OCI-LY3 (cell line): ENCODE results near the gene RGS14.
"Not testable (repeated sequence)": the region's sequence is repeated elsewhere in the genome, so short reads cannot be mapped to it uniquely, and the experiment has no call there.

Experiments
- H2AFZ ChIP-seq: fragments of 200-600, 300-600 bp; shearing (Covaris generic); 2 replicates; pipeline ENCODE4 v1.6.0; 2014; ENCODE audit warnings: antibody characterized with exemption, low read depth, low read length
- H3K27ac ChIP-seq: fragments of 200-600, 300-600 bp; sonication (generic); 2 replicates; pipeline ENCODE4 v1.5.1; 2014; ENCODE audit warnings: mild to moderate bottlenecking, low read length, moderate library complexity, mixed read lengths
- H3K27me3 ChIP-seq: fragments of 200-600, 300-600 bp; sonication (generic); 2 replicates; pipeline ENCODE4 v1.6.1; 2014; ENCODE audit warnings: low read depth, low read length, mixed read lengths
- H3K36me3 ChIP-seq: fragments of 200-600, 300-600 bp; sonication (generic); replicated peaks from 2 replicates; pipeline ENCODE3; 2014; ENCODE audit warnings: low read depth, low read length, mixed read lengths
- H3K4me1 ChIP-seq: fragments of 300-600, 200-600 bp; sonication (generic); 2 replicates; pipeline ENCODE4 v1.6.1; 2014; ENCODE audit warnings: low read length, mixed read lengths
- H3K4me2 ChIP-seq: fragments of 200-600, 300-600 bp; sonication (generic); 2 replicates; pipeline ENCODE4 v1.6.1; 2014; ENCODE audit warnings: low read length, mixed read lengths
- H3K4me3 ChIP-seq: fragments of 300-600, 200-600 bp; sonication (generic); 2 replicates; pipeline ENCODE4 v1.5.1; 2014; ENCODE audit warnings: antibody characterized with exemption, mild to moderate bottlenecking, low read length, moderate library complexity
- H3K79me2 ChIP-seq: fragments of 300-600, 200-600 bp; shearing (Covaris generic); 2 replicates; pipeline ENCODE4 v1.6.1; 2014; ENCODE audit warnings: mild to moderate bottlenecking, low read length, mixed read lengths
- H3K9ac ChIP-seq: fragments of 300-600, 200-600 bp; shearing (Covaris generic); 2 replicates; pipeline ENCODE4 v1.6.0; 2014; ENCODE audit warnings: mild to moderate bottlenecking, low read length, moderate library complexity
- H3K9me3 ChIP-seq: fragments of 200-600, 300-600 bp; shearing (Covaris generic); 2 replicates; pipeline ENCODE4 v1.6.1; 2014; ENCODE audit warnings: low read length, mixed read lengths; ENCODE audit not compliant: insufficient read depth
- H4K20me1 ChIP-seq: fragments of 200-600, 300-600 bp; sonication (generic); 2 replicates; pipeline ENCODE4 v1.6.1; 2016; ENCODE audit warnings: low read length, mixed read lengths; ENCODE audit not compliant: insufficient read depth
- EZH2phosphoT487 ChIP-seq: fragments of 200-600 bp; shearing (Covaris generic); IDR thresholded peaks from 2 replicates; pipeline ENCODE4 v1.6.1; 2018; ENCODE audit warnings: antibody characterized with exemption, mixed run types, low read depth
- TF ChIP-seq, protein P1 (sequence below): fragments of 200-600, 300-600 bp; sonication (generic); IDR thresholded peaks from 2 replicates; pipeline ENCODE4 v1.5.1; 2014; ENCODE audit warnings: antibody characterized with exemption, low read length, low read depth

Gene RGS14

GRCh38 chr5:177372034-177372896 is 14.5 kb downstream of the RGS14 start:
- Histone ChIP-seq H2AFZ (no peak overlapping the region), H3K4me3 (no peak overlapping the region), H3K36me3 (peaks cover 6% of the 10 kb centered on the region), H4K20me1 (peaks cover 10% of the 10 kb centered on the region; the same call in 1 of the 2 replicates), H3K27me3 (no peaks in the 10 kb centered on the region), H3K4me1 (peaks cover 24% of the 10 kb centered on the region), H3K79me2 (no peaks in the 10 kb centered on the region), H3K27ac (no peak overlapping the region), H3K9ac (no peak overlapping the region), H3K4me2 (no peak overlapping the region), H3K9me3 (no peaks in the 10 kb centered on the region)
- TF ChIP-seq, protein P1, sequence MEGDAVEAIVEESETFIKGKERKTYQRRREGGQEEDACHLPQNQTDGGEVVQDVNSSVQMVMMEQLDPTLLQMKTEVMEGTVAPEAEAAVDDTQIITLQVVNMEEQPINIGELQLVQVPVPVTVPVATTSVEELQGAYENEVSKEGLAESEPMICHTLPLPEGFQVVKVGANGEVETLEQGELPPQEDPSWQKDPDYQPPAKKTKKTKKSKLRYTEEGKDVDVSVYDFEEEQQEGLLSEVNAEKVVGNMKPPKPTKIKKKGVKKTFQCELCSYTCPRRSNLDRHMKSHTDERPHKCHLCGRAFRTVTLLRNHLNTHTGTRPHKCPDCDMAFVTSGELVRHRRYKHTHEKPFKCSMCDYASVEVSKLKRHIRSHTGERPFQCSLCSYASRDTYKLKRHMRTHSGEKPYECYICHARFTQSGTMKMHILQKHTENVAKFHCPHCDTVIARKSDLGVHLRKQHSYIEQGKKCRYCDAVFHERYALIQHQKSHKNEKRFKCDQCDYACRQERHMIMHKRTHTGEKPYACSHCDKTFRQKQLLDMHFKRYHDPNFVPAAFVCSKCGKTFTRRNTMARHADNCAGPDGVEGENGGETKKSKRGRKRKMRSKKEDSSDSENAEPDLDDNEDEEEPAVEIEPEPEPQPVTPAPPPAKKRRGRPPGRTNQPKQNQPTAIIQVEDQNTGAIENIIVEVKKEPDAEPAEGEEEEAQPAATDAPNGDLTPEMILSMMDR: no peak
- TF ChIP-seq EZH2phosphoT487: no peak

- peaks cover 6% of the 10 kb centered on the region for H3K36me3 ChIP-seq
- no peaks in the 10 kb centered on the region for H3K9me3 ChIP-seq
- H3K27me3 ChIP-seq: no peaks in the 10 kb centered on the region
- no peak overlapping the region for H3K27ac ChIP-seq
- peaks cover 24% of the 10 kb centered on the region for H3K4me1 ChIP-seq
- no peak overlapping the region for H3K4me3 ChIP-seq
- peaks cover 10% of the 10 kb centered on the region; the same call in 1 of the 2 replicates for H4K20me1 ChIP-seq
- H3K79me2 ChIP-seq: no peaks in the 10 kb centered on the region
- no peak overlapping the region for H2AFZ ChIP-seq
- H3K4me2 ChIP-seq: no peak overlapping the region
- H3K9ac ChIP-seq: no peak overlapping the region
- TF ChIP-seq, protein P1: no peak
Observed at GRCh38 chr5:177372910-177373309, 15.2 kb downstream of the RGS14 start.

GRCh38 chr5:177373806-177374205 is 16.1 kb downstream of the RGS14 start:
- no peak overlapping the region for H3K4me2 ChIP-seq
- peaks cover 24% of the 10 kb centered on the region for H3K4me1 ChIP-seq
- peaks cover 6% of the 10 kb centered on the region; the same call in 1 of the 2 replicates for H4K20me1 ChIP-seq
- H3K36me3 ChIP-seq: no peaks in the 10 kb centered on the region
- no peaks in the 10 kb centered on the region for H3K79me2 ChIP-seq
- H3K9me3 ChIP-seq: no peaks in the 10 kb centered on the region
- no peak overlapping the region for H2AFZ ChIP-seq
- no peak overlapping the region for H3K9ac ChIP-seq
- H3K27ac ChIP-seq: no peak overlapping the region
- H3K4me3 ChIP-seq: no peak overlapping the region
- TF ChIP-seq, protein P1: no peak
- no peak for TF ChIP-seq EZH2phosphoT487
- H3K27me3 ChIP-seq: no peaks in the 10 kb centered on the region

- no peaks in the 10 kb centered on the region for H3K79me2 ChIP-seq
- H3K27ac ChIP-seq: no peak overlapping the region
- peaks cover 6% of the 10 kb centered on the region; the same call in 1 of the 2 replicates for H4K20me1 ChIP-seq
- H3K9me3 ChIP-seq: no peaks in the 10 kb centered on the region
- H3K4me1 ChIP-seq: peaks cover 23% of the 10 kb centered on the region
- no peak overlapping the region for H3K4me2 ChIP-seq
- no peak overlapping the region for H3K4me3 ChIP-seq
- TF ChIP-seq, protein P1: no peak
- no peak for TF ChIP-seq EZH2phosphoT487
- H3K9ac ChIP-seq: no peak overlapping the region
- no peaks in the 10 kb centered on the region for H3K27me3 ChIP-seq
- H2AFZ ChIP-seq: no peak overlapping the region
- no peaks in the 10 kb centered on the region for H3K36me3 ChIP-seq
Observed at GRCh38 chr5:177374211-177374610, 16.5 kb downstream of the RGS14 start.

- not testable (repeated sequence) for H3K36me3 ChIP-seq, H3K4me2 ChIP-seq, H3K9ac ChIP-seq, H4K20me1 ChIP-seq, H3K27ac ChIP-seq, H3K9me3 ChIP-seq, H3K27me3 ChIP-seq, H3K79me2 ChIP-seq, H3K4me3 ChIP-seq, H2AFZ ChIP-seq
- H3K4me1 ChIP-seq: peaks cover 10% of the 10 kb centered on the region
Observed at GRCh38 chr5:177375516-177375915, 17.8 kb downstream of the RGS14 start.
